Stimulated activated CD8-positive, alpha-beta memory T cell treated with anti-CD3 and anti-CD28 coated beads, Interleukin-12 subunit alpha, Interleukin-12 subunit beta, amount 100 ng/mL, for 1 hour (primary cell): ENCODE results near the gene SCGN.
A peak's percentile ranks its signal among the peaks of the same experiment; 100 is the strongest.

Experiments
- DNase-seq: peaks from one replicate; pipeline ENCODE4 v3.0.0-alpha.2; 2020; ENCODE audit warnings: low read depth

Gene SCGN

GRCh38 chr6:25652007-25652515 is at the start of gene SCGN:
SCGN (plus strand) TSS chr6:25652215; CDS start chr6:25652404, 189 bp downstream.
- DNase-seq, result peak; percentile 2

DNA sequence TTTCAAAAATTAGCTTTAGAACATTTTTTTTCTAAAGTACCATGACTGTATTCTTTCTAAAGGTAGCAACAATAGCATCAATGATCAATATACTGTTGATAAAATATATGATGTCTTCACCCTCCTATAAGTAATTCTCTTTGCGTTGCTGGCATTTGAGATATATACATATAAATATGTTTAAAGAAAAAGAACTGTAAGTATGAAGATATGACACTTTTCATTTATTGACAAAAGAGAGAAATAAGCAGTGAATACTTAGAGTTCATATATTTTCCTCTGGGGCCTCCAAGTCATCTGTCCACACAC is 49.4 kb upstream of the SCGN start:
- DNase-seq, result no peak

GRCh38 chr6:25603251-25603650 is 48.8 kb upstream of the SCGN start:
- DNase-seq, result no peak

DNA sequence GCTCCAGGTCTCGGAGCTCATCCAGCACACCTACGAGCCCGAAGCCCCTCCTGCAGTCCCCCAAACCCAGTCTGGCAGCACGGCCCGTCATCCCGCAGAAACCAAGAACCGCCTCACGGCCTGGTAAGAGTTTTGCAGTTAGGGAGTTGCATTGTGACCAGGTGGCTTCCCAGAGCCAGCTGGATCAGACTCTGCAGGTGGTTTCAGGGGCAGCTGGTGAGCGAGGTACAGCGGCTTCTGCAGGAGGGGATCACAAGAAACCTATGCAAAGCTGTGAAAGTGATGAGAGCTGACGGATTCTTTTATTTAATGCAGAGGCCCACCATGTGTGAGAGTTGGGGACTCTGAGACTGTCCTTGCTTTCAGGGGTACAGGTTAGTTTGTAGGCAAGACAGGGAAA is 45.9 kb upstream of the SCGN start:
- DNase-seq, result no peak

DNA sequence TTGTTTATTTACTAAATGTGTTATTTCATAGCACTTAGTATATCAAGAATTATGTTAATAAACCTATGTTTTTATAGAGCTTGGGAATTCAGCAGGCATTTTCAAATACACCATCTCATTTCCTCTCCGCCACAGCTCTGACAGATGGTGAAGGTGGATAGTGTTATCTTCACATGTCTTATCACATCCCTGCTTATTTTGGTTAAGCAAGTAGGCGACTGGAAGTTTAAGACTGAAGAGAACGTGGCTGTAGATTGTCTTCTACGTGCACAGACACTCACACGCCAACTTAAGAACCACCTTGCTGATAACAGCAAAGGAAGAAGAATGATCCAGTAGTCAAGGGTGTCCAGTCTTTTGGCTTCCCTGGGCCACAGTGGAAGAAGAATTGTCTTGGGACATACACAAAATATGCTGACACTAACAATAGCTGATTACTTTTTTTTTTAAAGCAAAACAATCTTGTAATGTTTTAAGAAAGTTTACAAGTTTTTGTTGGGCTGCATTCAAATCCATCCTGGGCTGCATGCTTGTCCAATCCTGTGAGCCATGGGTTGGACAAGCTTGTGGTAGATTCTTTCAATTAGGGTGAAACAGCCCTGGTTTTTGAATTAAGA is 43.3 kb upstream of the SCGN start:
- DNase-seq, result no peak

DNA sequence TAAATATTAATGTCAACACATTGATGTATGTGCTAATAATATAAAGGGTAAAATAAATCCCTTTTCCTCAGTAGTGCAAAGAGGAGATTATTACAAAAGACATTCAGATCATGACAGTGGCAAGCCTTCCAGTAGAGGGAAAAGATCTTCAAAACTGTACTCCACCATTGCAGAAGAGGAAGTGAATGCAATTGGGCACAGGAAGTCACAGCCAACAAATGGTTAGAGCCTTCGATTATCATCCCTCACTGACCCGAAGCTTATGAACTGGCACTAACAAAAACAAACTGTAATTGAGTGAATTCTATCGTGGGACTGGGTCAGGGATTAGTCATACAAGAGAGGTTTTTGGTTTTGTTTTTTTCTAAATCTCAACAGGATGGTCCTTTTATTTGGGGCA is 39.3 kb upstream of the SCGN start:
- no peak for DNase-seq

DNA sequence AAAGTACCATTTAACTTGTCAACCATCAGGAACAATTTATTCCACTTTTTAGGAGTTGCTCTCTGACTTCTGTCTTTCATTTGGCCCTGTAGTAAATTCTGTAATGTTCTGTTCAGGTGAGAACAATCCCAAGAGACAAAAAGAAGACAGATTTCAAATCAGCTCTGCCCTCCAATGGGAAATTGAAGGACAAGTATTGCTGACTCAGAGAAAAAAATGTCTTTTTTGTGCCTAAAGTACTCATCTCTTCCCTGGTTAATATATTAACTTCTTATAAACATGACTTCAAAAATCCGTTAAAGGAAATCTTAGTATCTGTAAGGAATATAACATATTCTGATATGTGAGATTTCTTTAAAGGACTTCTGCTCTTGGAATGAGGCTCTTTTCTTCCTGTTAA is 38.6 kb upstream of the SCGN start:
- DNase-seq, result no peak

DNA sequence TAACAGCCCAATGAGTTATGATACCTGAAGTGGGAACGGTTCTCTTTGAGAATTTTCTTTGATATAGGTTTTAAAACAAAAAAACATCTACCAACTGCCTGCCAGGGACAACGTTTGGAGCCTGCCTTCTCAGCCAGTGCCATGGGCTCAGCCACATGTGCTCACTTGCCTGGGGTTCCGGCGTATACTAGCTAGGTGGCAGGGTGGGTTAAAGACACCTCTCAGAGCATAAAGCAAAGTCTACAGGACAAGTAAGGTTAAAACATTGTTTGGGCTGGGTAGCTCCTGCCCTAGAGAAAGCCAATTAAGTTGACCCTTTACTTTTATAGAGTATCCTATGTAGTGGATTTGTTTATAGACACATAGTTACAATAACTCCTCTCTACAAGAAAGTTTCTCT is 38.0 kb upstream of the SCGN start:
- no peak for DNase-seq

- DNase-seq, result no peak
These were observed 36.5 kb upstream of the SCGN start for GRCh38 chr6:25615471-25615870.

DNA sequence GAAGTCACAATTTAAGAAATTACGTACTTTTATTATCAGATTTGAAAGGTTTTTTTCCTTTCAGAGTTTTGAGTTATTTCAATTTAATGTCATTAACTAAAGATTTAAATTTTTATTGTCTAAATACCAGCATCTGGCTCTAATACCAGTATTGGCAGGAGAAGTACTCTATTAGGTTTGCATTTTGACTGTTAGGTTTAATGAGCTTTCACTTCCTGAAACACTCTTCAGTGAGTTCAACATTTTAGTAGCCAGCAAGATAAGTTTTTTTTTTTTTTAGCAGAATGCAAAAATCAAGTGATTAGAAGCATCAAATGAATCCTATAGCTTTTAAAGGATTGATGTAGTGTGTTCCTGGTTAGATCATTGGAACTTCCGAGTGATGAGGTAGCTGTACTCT is 34.0 kb upstream of the SCGN start:
- DNase-seq, result no peak

GRCh38 chr6:25619217-25619616 is 32.8 kb upstream of the SCGN start:
- DNase-seq, result no peak

DNA sequence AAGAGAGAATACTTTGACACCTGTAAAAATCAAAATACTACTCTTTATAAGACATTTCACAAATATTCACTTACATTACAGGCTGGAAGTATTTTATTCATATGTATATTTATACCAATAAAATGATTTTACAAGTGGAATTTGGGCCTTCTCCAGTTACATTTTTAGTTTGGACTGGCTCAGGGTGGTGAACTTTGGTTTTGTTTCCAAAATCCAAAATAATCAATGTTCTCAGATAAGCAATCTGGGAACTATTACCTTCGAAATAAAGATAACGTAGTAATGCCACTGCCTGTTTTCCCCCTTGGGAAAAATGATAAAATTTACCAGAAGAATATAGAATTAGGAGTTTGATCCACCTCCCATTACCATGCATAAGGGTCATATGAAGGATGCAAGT is 31.6 kb upstream of the SCGN start:
- no peak for DNase-seq

- no peak for DNase-seq
These were observed 28.9 kb upstream of the SCGN start for GRCh38 chr6:25623065-25623464.

- no peak for DNase-seq
These were observed 28.1 kb upstream of the SCGN start for GRCh38 chr6:25623879-25624278.

GRCh38 chr6:25627001-25627400 is 25.0 kb upstream of the SCGN start:
- no peak for DNase-seq

GRCh38 chr6:25628471-25629197 is 23.4 kb upstream of the SCGN start:
- no peak for DNase-seq

- no peak for DNase-seq
These were observed 22.8 kb upstream of the SCGN start for GRCh38 chr6:25629198-25629576.

GRCh38 chr6:25630508-25631278 is 21.3 kb upstream of the SCGN start:
- no peak for DNase-seq

DNA sequence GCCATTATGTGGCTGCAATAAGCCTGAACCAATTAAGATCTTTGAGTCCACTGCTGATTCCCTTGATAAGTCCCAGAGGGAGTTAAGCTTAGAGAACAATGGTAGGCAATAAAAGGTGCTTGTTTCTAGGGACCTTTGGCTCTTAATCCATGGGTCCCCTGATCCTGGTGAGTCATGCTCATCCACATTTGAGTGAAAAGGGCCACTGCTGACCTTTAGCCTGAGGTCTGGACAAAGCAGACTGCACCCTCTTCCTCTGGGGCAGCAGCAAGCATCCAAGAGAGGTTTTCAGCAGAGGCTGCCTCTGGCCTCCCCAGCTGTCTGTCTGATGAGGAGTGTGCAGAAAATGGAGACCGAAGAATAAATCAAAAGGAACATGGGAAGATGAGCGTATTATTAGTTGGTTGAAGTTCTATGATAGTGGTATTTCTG is 16.1 kb upstream of the SCGN start:
- DNase-seq, result no peak

- no peak for DNase-seq
These were observed 14.8 kb upstream of the SCGN start for GRCh38 chr6:25637211-25637610.

GRCh38 chr6:25637960-25638434 is 14.0 kb upstream of the SCGN start:
- DNase-seq, result no peak

GRCh38 chr6:25639653-25640052 is 12.4 kb upstream of the SCGN start:
- no peak for DNase-seq

DNA sequence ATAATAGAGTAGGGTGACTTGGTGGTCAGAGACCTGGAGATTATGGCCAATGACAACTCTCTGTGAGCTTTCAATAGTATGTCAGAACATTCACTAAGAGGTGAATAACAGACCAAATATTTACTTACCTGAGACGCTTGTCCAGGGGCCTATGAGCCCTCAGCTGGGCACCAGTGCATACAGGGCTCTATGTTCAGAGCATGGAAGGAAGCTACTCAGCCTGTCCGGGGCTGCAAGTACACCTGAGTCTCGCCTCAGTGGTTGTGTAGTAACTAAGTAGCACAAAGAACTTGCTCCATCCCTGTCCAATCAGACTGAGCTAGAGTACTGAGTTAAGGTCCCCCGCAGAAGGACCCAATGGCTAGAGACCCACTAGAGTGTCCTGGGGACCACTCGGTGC is 11.6 kb upstream of the SCGN start:
- DNase-seq, result no peak
